Esophagus muscularis mucosa (tissue), 4 donors: Measurements from ENCODE around the gene MADD. TPM values are rescaled to one million over a fixed set of nuclear protein-coding genes. Genes with fewer than 3 reads are reported as not detected.

Source experiments
- DNase-seq: peaks from one replicate; pipeline ENCODE4 v3.0.0-alpha.2; 2017; ENCODE audit errors: extremely low spot score
- H3K27ac ChIP-seq, 4 donors: fragments of 200-600 bp; sonication (generic); replicated peaks in 1 of 4; 1 replicate in 3 of 4; 2 replicates in 1 of 4; pipeline ENCODE4 v1.5.1; 2016 to 2019; ENCODE audit warnings: mild to moderate bottlenecking in 1 of 4
- H3K27me3 ChIP-seq, 4 donors: fragments of 200-600 bp; sonication (generic); one replicate each; pipeline versions ENCODE4 v1.5.1 to v1.6.0; 2016 to 2019
- H3K36me3 ChIP-seq, 4 donors: fragments of 200-600 bp; sonication (generic); one replicate each; pipeline ENCODE4 v1.5.1; 2016 to 2019
- H3K4me1 ChIP-seq, 4 donors: fragments of 200-600 bp; sonication (generic); one replicate each; pipeline ENCODE4 v1.5.1; 2016 to 2019
- H3K4me3 ChIP-seq, 4 donors: fragments of 200-600 bp; sonication (generic); 1 replicate in 2 of 4; 2 replicates in 2 of 4; pipeline ENCODE4 v1.5.1; 2016 to 2019; ENCODE audit warnings: mild to moderate bottlenecking in 4 of 4, moderate library complexity in 1 of 4
- H3K9me3 ChIP-seq, 4 donors: fragments of 200-600 bp; sonication (generic); 1 replicate in 3 of 4; 2 replicates in 1 of 4; pipeline ENCODE4 v1.5.1; 2016 to 2019
- CTCF ChIP-seq, 3 experiments: fragments of 200-600 bp in 2 of 3; fragments of 450-650 bp in 1 of 3; sonication (generic) in 2 of 3; IDR thresholded peaks; one replicate each; pipeline ENCODE4 v1.5.1; 2017 to 2019; ENCODE audit warnings: antibody characterized with exemption in 3 of 3, mild to moderate bottlenecking in 2 of 3, moderate library complexity in 1 of 3
- EP300 ChIP-seq: sonication (generic); formaldehyde crosslinking; IDR thresholded peaks from one replicate; pipeline ENCODE4 v1.6.1; 2017; ENCODE audit warnings: antibody characterized with exemption
- POLR2A ChIP-seq: fragments of 450-650 bp; IDR thresholded peaks from one replicate; pipeline ENCODE4 v1.6.1; 2017; ENCODE audit warnings: antibody characterized with exemption, moderate library complexity, mild to moderate bottlenecking, low read depth
- POLR2AphosphoS5 ChIP-seq, 2 donors: sonication (generic); formaldehyde crosslinking; IDR thresholded peaks; one replicate each; pipeline ENCODE4 v1.6.1; 2017; ENCODE audit warnings: antibody characterized with exemption in 2 of 2
- WGBS: methylation state at CpG from one replicate; pipeline ENCODE4 v1.1.5; 2018; 5-methylcytosine and 5-hydroxymethylcytosine counted together
- intact Hi-C: fragments of 100-400 bp; cut with DNase I; formaldehyde crosslinking; loops from one replicate; pipeline ENCODE4 v1.15.1; 2023
- total RNA-seq, 4 donors: library from RNA; depleted of rRNA; stranded (reverse); fragments of >200 nt; gene quantifications; one replicate each; pipeline versions ENCODE4 v1.1.0 to v1.2.1, GENCODE V29; 2016

The MADD gene
- total RNA-seq, 4 donors from 2014 or later: 27.8 to 35.4 (median 32.7) TPM

DNA sequence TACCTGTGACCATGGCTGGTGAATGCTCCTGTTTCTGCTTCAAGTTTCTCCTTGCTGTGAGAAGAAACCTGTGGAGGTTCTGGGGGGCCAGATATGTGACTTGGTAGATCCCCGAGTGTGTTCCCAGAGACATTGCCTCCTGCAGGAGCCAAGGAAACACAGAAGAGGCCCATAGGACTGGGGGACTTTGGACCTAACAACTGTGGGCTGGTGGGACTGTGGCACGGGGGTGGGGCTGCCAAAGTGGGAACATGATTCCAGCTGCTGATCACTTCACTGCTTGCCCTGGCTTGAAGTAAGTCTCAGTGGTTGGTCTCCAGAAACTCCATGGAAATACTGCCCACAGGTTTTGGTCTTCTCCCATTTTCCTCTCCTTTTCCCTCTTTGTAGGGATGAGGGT, 16.3 kb upstream of the MADD start:
- TF ChIP-seq CTCF (IDR thresholded peaks at IDR 0.05) (no peak), POLR2A (no peak), EP300 (no peak), POLR2AphosphoS5 (IDR thresholded peaks at IDR 0.05) (no peak)
- Histone ChIP-seq H3K27me3 (no peaks in the 10 kb centered on the region), H3K9me3 (no peaks in the 10 kb centered on the region), H3K27ac (peak overlapping the region; percentile 68 to 77 (median 71)), H3K4me3 (no peak overlapping the region), H3K36me3 (no peaks in the 10 kb centered on the region), H3K4me1 (peaks cover 57 to 62% (median 60%) of the 10 kb centered on the region in 4 donors)
- DNase-seq: no peak
- intact Hi-C loops: no loop called here
- WGBS: 78% methylated on average over 2 of the region's 2 CpGs

DNA sequence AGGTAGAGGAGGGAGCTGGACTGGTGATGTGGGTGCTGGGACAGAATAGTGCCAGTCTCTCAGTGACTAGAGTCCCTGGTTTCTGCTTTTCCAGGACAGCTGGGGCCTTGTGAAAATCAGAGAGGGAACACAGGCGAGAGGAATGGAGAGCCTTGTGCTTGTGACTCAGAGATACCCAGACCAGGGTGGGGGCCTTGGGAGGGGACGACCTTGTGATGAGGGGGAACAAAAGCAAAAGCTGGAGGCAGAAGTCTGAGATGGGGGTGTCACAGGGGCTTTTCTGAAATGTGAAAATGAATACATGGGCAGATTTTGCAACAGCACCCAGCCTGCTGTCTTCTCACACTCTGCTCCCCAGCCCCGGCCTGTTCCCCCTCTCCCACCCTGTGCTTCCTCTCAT, 15.5 kb upstream of the MADD start:
- 52% methylated on average over 3 of the region's 3 CpGs for WGBS
- TF ChIP-seq EP300 (no peak), POLR2AphosphoS5 (IDR thresholded peaks at IDR 0.05) (no peak), POLR2A (no peak), CTCF (IDR thresholded peaks at IDR 0.05) (no peak)
- peaks cover 62 to 65% (median 65%) of the 10 kb centered on the region in 4 donors for H3K4me1 ChIP-seq
- peak overlapping the region; percentile 68 to 77 (median 71) for H3K27ac ChIP-seq
- H3K9me3 ChIP-seq: no peaks in the 10 kb centered on the region
- H3K36me3 ChIP-seq: no peaks in the 10 kb centered on the region
- intact Hi-C loops: no loop called here
- no peaks in the 10 kb centered on the region for H3K27me3 ChIP-seq
- DNase-seq: no peak
- peak overlapping the region in 1 of 4 donors; percentile 2 for H3K4me3 ChIP-seq

GRCh38 chr11:47256374-47256773, 13.6 kb upstream of the MADD start:
- peaks cover 0 to 10% (median under 1%) of the 10 kb centered on the region in 4 donors for H3K36me3 ChIP-seq
- no peaks in the 10 kb centered on the region for H3K27me3 ChIP-seq
- peaks cover 58 to 65% (median 62%) of the 10 kb centered on the region in 4 donors for H3K4me1 ChIP-seq
- WGBS: 86% methylated on average over 6 of the region's 6 CpGs
- no peaks in the 10 kb centered on the region for H3K9me3 ChIP-seq
- TF ChIP-seq CTCF (IDR thresholded peaks at IDR 0.05) (no peak), POLR2AphosphoS5 (IDR thresholded peaks at IDR 0.05) (no peak), POLR2A (no peak)
- no peak overlapping the region for H3K4me3 ChIP-seq
- no peak for DNase-seq
- intact Hi-C loops: no loop called here
- peak overlapping the region in 3 of 4 donors; percentile 31 to 77 (median 68) for H3K27ac ChIP-seq

DNA sequence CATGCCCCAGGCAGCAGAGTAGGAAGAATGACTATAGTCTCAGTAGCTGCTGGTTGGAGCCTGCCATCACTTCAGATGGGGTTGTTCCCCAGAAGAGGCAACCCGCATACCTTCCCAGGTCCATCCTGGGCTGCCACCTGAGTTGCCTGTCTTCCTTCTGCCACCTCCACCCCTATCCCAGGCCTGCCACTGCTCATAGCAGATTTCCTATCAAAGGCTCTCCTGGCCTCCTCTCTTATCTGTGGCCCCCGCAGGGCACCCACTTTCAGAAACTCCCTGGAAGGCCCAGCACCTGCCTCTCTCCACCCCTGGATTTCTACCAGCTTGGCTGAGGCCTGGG, 12.8 kb upstream of the MADD start:
- Histone ChIP-seq H3K36me3 (peaks cover 0 to 17% (median 5%) of the 10 kb centered on the region in 4 donors), H3K9me3 (no peaks in the 10 kb centered on the region), H3K27me3 (no peaks in the 10 kb centered on the region), H3K27ac (peak overlapping the region; percentile 72 to 81 (median 73)), H3K4me3 (peak overlapping the region; percentile 41 to 53 (median 45)), H3K4me1 (peaks cover 58 to 65% (median 62%) of the 10 kb centered on the region in 4 donors)
- intact Hi-C loops: no loop called here
- 58% methylated on average over 2 of the region's 2 CpGs for WGBS
- no peak for DNase-seq
- TF ChIP-seq CTCF (IDR thresholded peaks at IDR 0.05) (no peak), POLR2AphosphoS5 (IDR thresholded peaks at IDR 0.05) (no peak)
